Measurements from ENCODE around the gene RAB42.

Gene RAB42

GRCh38 chr1:28577052-28577678 is 14.9 kb upstream of the RAB42 start:
- TF ChIP-seq, protein P1, sequence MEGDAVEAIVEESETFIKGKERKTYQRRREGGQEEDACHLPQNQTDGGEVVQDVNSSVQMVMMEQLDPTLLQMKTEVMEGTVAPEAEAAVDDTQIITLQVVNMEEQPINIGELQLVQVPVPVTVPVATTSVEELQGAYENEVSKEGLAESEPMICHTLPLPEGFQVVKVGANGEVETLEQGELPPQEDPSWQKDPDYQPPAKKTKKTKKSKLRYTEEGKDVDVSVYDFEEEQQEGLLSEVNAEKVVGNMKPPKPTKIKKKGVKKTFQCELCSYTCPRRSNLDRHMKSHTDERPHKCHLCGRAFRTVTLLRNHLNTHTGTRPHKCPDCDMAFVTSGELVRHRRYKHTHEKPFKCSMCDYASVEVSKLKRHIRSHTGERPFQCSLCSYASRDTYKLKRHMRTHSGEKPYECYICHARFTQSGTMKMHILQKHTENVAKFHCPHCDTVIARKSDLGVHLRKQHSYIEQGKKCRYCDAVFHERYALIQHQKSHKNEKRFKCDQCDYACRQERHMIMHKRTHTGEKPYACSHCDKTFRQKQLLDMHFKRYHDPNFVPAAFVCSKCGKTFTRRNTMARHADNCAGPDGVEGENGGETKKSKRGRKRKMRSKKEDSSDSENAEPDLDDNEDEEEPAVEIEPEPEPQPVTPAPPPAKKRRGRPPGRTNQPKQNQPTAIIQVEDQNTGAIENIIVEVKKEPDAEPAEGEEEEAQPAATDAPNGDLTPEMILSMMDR (conservative IDR thresholded peaks at IDR 0.05; ENCODE audit: low read depth, low read length) = no peak
- DNase-seq (ENCODE audit: low read depth) = no peak
- no peak overlapping the region for H3K4me3 ChIP-seq (ENCODE audit: low read length)

GRCh38 chr1:28577738-28578536 is 14.1 kb upstream of the RAB42 start:
- TF ChIP-seq, protein P1 (conservative IDR thresholded peaks at IDR 0.05; ENCODE audit: low read depth, low read length) = no peak
- no peak for DNase-seq (ENCODE audit: low read depth)
- H3K4me3 ChIP-seq (ENCODE audit: low read length) = no peak overlapping the region

GRCh38 chr1:28578696-28579218 is 13.3 kb upstream of the RAB42 start:
- DNase-seq (ENCODE audit: low read depth) = no peak
- H3K4me3 ChIP-seq (ENCODE audit: low read length) = no peak overlapping the region
- TF ChIP-seq, protein P1 (conservative IDR thresholded peaks at IDR 0.05; ENCODE audit: low read depth, low read length) = no peak

DNA sequence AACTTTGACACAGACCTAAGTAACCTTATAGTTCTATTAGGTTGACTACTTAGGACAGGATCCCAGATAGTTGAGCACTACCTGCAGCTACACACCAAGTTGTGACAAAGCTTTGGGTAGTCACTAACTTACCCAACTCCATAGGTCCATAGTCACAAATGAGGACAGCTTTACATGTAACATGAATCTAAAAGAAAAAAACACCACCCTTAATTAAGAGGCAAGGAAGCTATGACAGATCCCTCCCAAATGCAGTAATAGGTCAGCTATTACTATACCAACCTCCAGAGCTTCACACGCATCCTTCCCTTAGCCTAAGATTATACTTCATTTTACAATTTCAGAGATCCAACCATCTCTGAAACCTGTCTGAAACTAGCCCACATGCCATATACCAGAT is 12.7 kb upstream of the RAB42 start:
- H3K4me3 ChIP-seq (ENCODE audit: low read length) = peak overlapping the region; percentile 98
- TF ChIP-seq, protein P1 (conservative IDR thresholded peaks at IDR 0.05; ENCODE audit: low read depth, low read length) = no peak
- DNase-seq (ENCODE audit: low read depth) = no peak

DNA sequence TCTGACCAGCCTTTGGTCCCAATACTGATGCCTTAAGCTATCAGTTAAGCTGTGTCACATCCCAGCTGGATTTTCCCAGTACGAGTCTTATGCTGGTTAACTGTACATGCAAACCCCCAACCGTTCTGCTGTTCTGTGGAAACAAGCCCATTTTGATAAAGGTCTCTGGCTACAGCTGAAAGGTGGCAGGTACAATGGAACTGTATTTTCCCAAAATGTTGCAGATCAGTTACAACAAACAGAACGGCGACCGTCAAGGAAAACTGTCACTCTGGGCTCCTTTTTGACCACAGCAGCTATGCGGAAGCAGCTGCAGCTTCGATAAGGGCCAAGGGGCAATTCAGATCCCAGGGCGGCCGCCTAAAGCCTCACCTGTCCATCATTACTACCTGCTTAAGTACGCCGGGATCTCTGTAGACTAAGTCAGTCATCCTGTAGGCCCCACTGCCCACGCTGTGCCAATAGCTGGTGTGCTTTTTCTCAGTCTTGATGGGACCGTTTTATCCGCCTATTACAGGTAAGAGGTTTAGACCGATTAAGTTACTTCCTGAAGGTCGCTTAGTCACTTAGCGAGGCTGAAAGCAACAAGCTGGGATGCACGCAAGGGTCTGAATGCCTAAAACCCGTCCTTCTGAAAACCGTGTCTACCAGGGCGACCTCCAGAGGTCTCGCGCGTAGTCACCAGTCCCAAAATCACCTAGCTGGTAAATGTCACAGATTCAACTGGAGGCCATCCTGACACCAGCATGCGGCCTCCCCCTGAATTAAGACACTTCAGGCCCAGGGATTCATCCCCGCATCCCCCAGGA is 11.1 kb upstream of the RAB42 start:
- TF ChIP-seq, protein P1 (conservative IDR thresholded peaks at IDR 0.05; ENCODE audit: low read depth, low read length) = peak; percentile 23
- no peak for DNase-seq (ENCODE audit: low read depth)
- H3K4me3 ChIP-seq (ENCODE audit: low read length) = peak overlapping the region; percentile 98

GRCh38 chr1:28581531-28582247 is 10.4 kb upstream of the RAB42 start:
- TF ChIP-seq, protein P1 (conservative IDR thresholded peaks at IDR 0.05; ENCODE audit: low read depth, low read length) = no peak
- peak overlapping the region; percentile 98 for H3K4me3 ChIP-seq (ENCODE audit: low read length)
- DNase-seq (ENCODE audit: low read depth) = peak; percentile 78
